Measurements from ENCODE around the gene ATP4A.

ATP4A gene

GRCh38 chr19:35508129-35508528, 55.3 kb downstream of the ATP4A start:
- in situ Hi-C loops (cut with HindIII; ENCODE audit: low sequenced_read_pairs) = no loop called here

- in situ Hi-C loops (cut with HindIII; ENCODE audit: low sequenced_read_pairs) = no loop called here
These were observed 55.9 kb downstream of the ATP4A start for GRCh38 chr19:35507561-35507960.

DNA sequence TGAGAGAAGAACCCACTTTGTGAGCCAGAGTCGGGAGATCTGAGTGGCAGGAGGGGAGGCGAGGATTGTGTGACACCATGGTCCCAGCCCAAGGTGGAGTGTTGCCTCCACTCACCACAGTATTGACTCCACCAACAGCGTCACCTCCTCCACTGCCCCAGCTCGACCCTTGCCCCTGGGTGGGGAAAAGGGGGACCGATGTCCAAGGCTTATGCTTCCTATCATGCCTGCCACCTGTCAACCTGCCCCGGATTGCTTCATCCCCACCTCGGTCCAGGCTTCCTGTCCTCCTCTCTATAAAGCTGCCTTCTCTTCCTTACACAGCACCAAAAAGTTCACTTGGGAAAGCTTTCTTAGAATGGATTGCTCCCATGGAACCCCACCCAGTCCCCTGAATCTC, 57.4 kb downstream of the ATP4A start:
- in situ Hi-C loops (cut with HindIII; ENCODE audit: low sequenced_read_pairs) = no loop called here

- in situ Hi-C loops (cut with HindIII; ENCODE audit: low sequenced_read_pairs) = no loop called here
These were observed 60.7 kb downstream of the ATP4A start for GRCh38 chr19:35502751-35503150.

GRCh38 chr19:35501684-35502083, 61.8 kb downstream of the ATP4A start:
- in situ Hi-C loops (cut with HindIII; ENCODE audit: low sequenced_read_pairs) = no loop called here

DNA sequence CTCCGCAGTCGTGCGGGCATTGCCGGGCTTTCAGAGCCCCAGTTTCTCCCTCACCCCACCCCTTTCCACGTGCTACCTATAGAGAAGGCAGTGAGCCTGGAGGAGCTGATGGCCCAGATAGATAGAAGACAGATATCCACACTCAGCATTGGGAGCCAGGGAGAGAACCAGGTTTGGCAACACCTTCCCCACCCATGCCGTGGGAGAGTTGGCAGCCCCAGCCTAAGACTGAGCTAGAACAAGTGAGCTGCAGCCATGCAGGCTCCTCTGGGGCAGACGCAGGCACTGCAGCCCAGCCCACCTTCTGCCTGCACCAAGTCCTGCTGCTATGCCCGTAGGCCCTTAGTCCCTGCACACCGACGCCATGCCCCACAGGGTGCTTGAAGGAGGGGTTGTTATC, 62.8 kb downstream of the ATP4A start:
- in situ Hi-C loops (cut with HindIII; ENCODE audit: low sequenced_read_pairs) = no loop called here

Data from endothelial cell of hepatic sinusoid (primary cell).